HCT116 (cell line): ENCODE results near the gene TENM4. TPM values are rescaled to one million over a fixed set of nuclear protein-coding genes. Genes with fewer than 3 reads are reported as not detected.

Experiments
- ATAC-seq: fragments of 200-7000 bp; cut with Tn5 transposase; 2 replicates; pipeline ENCODE4 v1.9.1; 2020; ENCODE audit warnings: mild to moderate bottlenecking, moderate library complexity
- BruUV-seq: library from RNA; stranded (reverse); fragments of 400-500 nt; replicated peaks from 2 replicates; lab custom pipeline; 2021; lab: Mats Ljungman, UMichigan
- CTCF ChIA-PET: fragments of 300-600 bp; sonication (Branson Sonifier 250); formaldehyde crosslinking; loops from one replicate; lab custom pipeline; 2021; ENCODE audit warnings: antibody characterized with exemption; lab: Charles Lee
- POLR2A ChIA-PET: fragments of 300-600, 350-600 bp; sonication (Branson Sonifier 250); formaldehyde crosslinking; loops from one replicate; lab custom pipeline; 2021; ENCODE audit warnings: antibody characterized with exemption; lab: Charles Lee
- RAD21 ChIA-PET, 2 experiments: fragments of 300-600 bp; sonication (Branson Sonifier 250); formaldehyde crosslinking; loops; one replicate each; lab custom pipeline; 2023; ENCODE audit warnings: low total read pairs in 2 of 2; ENCODE audit not compliant: uncharacterized antibody in 2 of 2, unreplicated experiment in 2 of 2, low non-redundant PET in 1 of 2; lab: Charles Lee
- DNase-seq: peaks from one replicate; pipeline ENCODE4 v3.0.0-alpha.2; 2010; ENCODE audit warnings: low read depth, low spot score
- H2AFZ ChIP-seq: fragments of 200-600 bp; shearing (Covaris generic), sonication (generic); 2 replicates; pipeline ENCODE4 v1.6.1; 2017; ENCODE audit warnings: low read depth, mixed run types, mixed read lengths, antibody characterized with exemption, low read length; ENCODE audit not compliant: poor library complexity, severe bottlenecking
- H3K27ac ChIP-seq: 2 replicates; pipeline ENCODE4 v1.5.1; 2012; ENCODE audit warnings: low read depth, low read length
- H3K27me3 ChIP-seq: fragments of 200-600 bp; sonication (generic); 2 replicates; pipeline ENCODE4 v1.6.1; 2016; ENCODE audit warnings: mixed run types, low read length, mixed read lengths; ENCODE audit not compliant: insufficient read depth
- H3K36me3 ChIP-seq, 2 experiments: fragments of 200-500 bp in 1 of 2; fragments of 200-600 bp in 1 of 2; sonication (Bioruptor generic) in 1 of 2; sonication (generic) in 1 of 2; 2 replicates each; pipeline versions ENCODE4 v1.5.1 to v1.6.1; 2014 to 2016; ENCODE audit warnings: low read length in 2 of 2, inconsistent platforms in 1 of 2, mixed read lengths in 1 of 2, mixed run types in 1 of 2; ENCODE audit not compliant: insufficient read depth in 2 of 2, control insufficient read depth in 1 of 2
- H3K4me1 ChIP-seq, 2 experiments: fragments of 200-600 bp in 1 of 2; sonication (generic) in 1 of 2; 2 replicates each; pipeline versions ENCODE4 v1.5.1 to v1.6.1; 2012 to 2017; ENCODE audit warnings: low read length in 2 of 2, inconsistent platforms in 1 of 2, mild to moderate bottlenecking in 1 of 2, mixed read lengths in 1 of 2, mixed run types in 1 of 2, moderate library complexity in 1 of 2; ENCODE audit not compliant: insufficient read depth in 2 of 2, control insufficient read depth in 1 of 2
- H3K4me2 ChIP-seq: fragments of 200-600 bp; sonication (generic); 2 replicates; pipeline ENCODE4 v1.6.1; 2017; ENCODE audit warnings: mixed run types, low read length, mixed read lengths
- H3K4me3 ChIP-seq, 2 experiments: fragments of 200-600 bp in 1 of 2; sonication (generic) in 1 of 2; replicated peaks in 1 of 2; 2 replicates each; pipeline ENCODE4 v1.5.1; 2011 to 2016; ENCODE audit warnings: low read length in 2 of 2, control low read depth in 1 of 2, low read depth in 1 of 2, mild to moderate bottlenecking in 1 of 2, mixed read lengths in 1 of 2, mixed run types in 1 of 2
- H3K79me2 ChIP-seq: fragments of 200-600 bp; sonication (generic); 2 replicates; pipeline ENCODE4 v1.6.1; 2017; ENCODE audit warnings: mild to moderate bottlenecking, mixed run types, low read length, moderate library complexity, mixed read lengths; ENCODE audit not compliant: insufficient read depth
- H3K9ac ChIP-seq: fragments of 200-600 bp; sonication (generic); 2 replicates; pipeline ENCODE4 v1.6.1; 2016; ENCODE audit warnings: low read length, mixed read lengths
- H3K9me2 ChIP-seq: fragments of 200-600 bp; sonication (generic), shearing (Covaris generic); 2 replicates; pipeline ENCODE4 v1.6.1; 2017; ENCODE audit warnings: mixed run types, mild to moderate bottlenecking, moderate library complexity; ENCODE audit not compliant: insufficient read depth
- H3K9me3 ChIP-seq, 2 experiments: fragments of 200-500 bp in 1 of 2; fragments of 200-600 bp in 1 of 2; sonication (Bioruptor generic) in 1 of 2; sonication (generic) in 1 of 2; 2 replicates each; pipeline ENCODE4 v1.6.1; 2014 to 2017; ENCODE audit warnings: low read length in 2 of 2, mixed read lengths in 2 of 2, inconsistent platforms in 1 of 2, low read depth in 1 of 2, mild to moderate bottlenecking in 1 of 2, mixed run types in 1 of 2, moderate library complexity in 1 of 2; ENCODE audit not compliant: control insufficient read depth in 1 of 2, insufficient read depth in 1 of 2
- H4K20me1 ChIP-seq: fragments of 200-600 bp; sonication (generic), shearing (Covaris generic); 2 replicates; pipeline ENCODE4 v1.6.1; 2017; ENCODE audit warnings: mixed run types, mild to moderate bottlenecking, moderate library complexity; ENCODE audit not compliant: insufficient read depth
- ATF3 ChIP-seq: IDR thresholded peaks from 2 replicates; pipeline ENCODE4 v1.6.1; 2012
- CBX3 ChIP-seq: IDR thresholded peaks from 2 replicates; pipeline ENCODE4 v1.6.1; 2012; ENCODE audit warnings: low read depth
- EGR1 ChIP-seq: IDR thresholded peaks from 2 replicates; pipeline ENCODE4 v1.6.1; 2012; ENCODE audit warnings: low read depth
- ELF1 ChIP-seq: IDR thresholded peaks from 2 replicates; pipeline ENCODE4 v1.6.1; 2012; ENCODE audit warnings: low read depth, borderline replicate concordance
- EZH2 ChIP-seq: fragments of 200-600 bp; sonication (generic); IDR thresholded peaks from 2 replicates; pipeline ENCODE4 v1.6.1; 2017; ENCODE audit warnings: antibody characterized with exemption, mixed run types
- EZH2phosphoT487 ChIP-seq: fragments of 200-600 bp; IDR thresholded peaks from 2 replicates; pipeline ENCODE4 v1.6.1; 2018; ENCODE audit warnings: antibody characterized with exemption, borderline replicate concordance
- FOSL1 ChIP-seq: IDR thresholded peaks from 2 replicates; pipeline ENCODE4 v1.6.1; 2012; ENCODE audit warnings: low read depth
- POLR2A ChIP-seq: IDR thresholded peaks from 2 replicates; pipeline ENCODE4 v1.7.0; 2011; ENCODE audit warnings: borderline replicate concordance; ENCODE audit not compliant: insufficient read depth, insufficient read length; ENCODE audit errors: extremely low read depth
- REST ChIP-seq: IDR thresholded peaks from 2 replicates; pipeline ENCODE4 v1.6.1; 2012; ENCODE audit warnings: low read depth
- SIN3A ChIP-seq: IDR thresholded peaks from 2 replicates; pipeline ENCODE4 v1.6.1; 2012; ENCODE audit warnings: low read depth
- YY1 ChIP-seq: IDR thresholded peaks from 2 replicates; pipeline ENCODE4 v1.6.1; 2011; ENCODE audit warnings: low read length, low read depth, moderate library complexity, mild to moderate bottlenecking; ENCODE audit not compliant: insufficient replicate concordance; ENCODE audit errors: extremely low read depth
- ZBTB33 ChIP-seq: IDR thresholded peaks from 2 replicates; pipeline ENCODE4 v1.6.1; 2011; ENCODE audit warnings: mild to moderate bottlenecking, low read length, moderate library complexity; ENCODE audit not compliant: insufficient replicate concordance; ENCODE audit errors: extremely low read depth
- ZNF274 ChIP-seq: fragments of 200-500 bp; sonication (Bioruptor generic); IDR thresholded peaks from 2 replicates; pipeline ENCODE4 v1.6.1; 2014; ENCODE audit warnings: mild to moderate bottlenecking, low read depth, low read length, inconsistent platforms
- intact Hi-C: fragments of 100-400 bp; cut with micrococcal nuclease; formaldehyde crosslinking; loops from 2 replicates; pipeline ENCODE4 v1.10.0; 2022
- total RNA-seq: library from RNA; stranded (reverse); gene quantifications from one replicate; pipeline ENCODE4 v1.2.1, GENCODE V29; 2021; ENCODE audit not compliant: unreplicated experiment

Gene TENM4
- total RNA-seq, 1 experiment from 2014 or later, result 0.05 TPM

- TF ChIP-seq ZBTB33 (no peak), YY1 (no peak), POLR2A (no peak), CBX3 (no peak), EZH2 (no peak), ELF1 (no peak), EGR1 (no peak)
- TF ChIP-seq, all 23 proteins: peak for 0
These were observed 802 bp downstream of the TENM4 start (continued) for GRCh38 chr11:79439886-79440570.

- no peaks in the 10 kb centered on the region for H3K27me3 ChIP-seq
These were observed 1.4 kb downstream of the TENM4 start for GRCh38 chr11:79439410-79439885.

More at GRCh38 chr11:79439410-79439885, 1.4 kb downstream of the TENM4 start:
- no TSS peak for BruUV-seq
- H3K9ac ChIP-seq, result no peak overlapping the region
- no peaks in the 10 kb centered on the region for H4K20me1 ChIP-seq
- DNase-seq (no peak), ATAC-seq (no peak)
- H2AFZ ChIP-seq, result no peak overlapping the region
- intact Hi-C loops, result no loop called here
- no peaks in the 10 kb centered on the region for H3K4me1 ChIP-seq
- H3K4me2 ChIP-seq, result no peak overlapping the region
- TF ChIP-seq SIN3A (no peak), ATF3 (no peak), FOSL1 (no peak), ZNF274 (no peak), ZBTB33 (no peak), REST (no peak), EZH2phosphoT487 (no peak), POLR2A (no peak)
- H3K9me3 ChIP-seq, result no peaks in the 10 kb centered on the region
- RAD21 ChIA-PET, result no interaction called here
- H3K9me2 ChIP-seq, result no peaks in the 10 kb centered on the region
- no peaks in the 10 kb centered on the region for H3K79me2 ChIP-seq
- H3K27ac ChIP-seq, result no peak overlapping the region
- no peak overlapping the region for H3K4me3 ChIP-seq
- POLR2A ChIA-PET, result no interaction called here
- no peaks in the 10 kb centered on the region for H3K36me3 ChIP-seq
- CTCF ChIA-PET, result no interaction called here
